GM04503 (cell line): ENCODE data around the gene LILRA6.
"Not testable (repeated sequence)": the region's sequence is repeated elsewhere in the genome, so short reads cannot be mapped to it uniquely, and the experiment has no call there.

Experiments used
- DNase-seq: peaks from one replicate; pipeline ENCODE4 v3.0.0-alpha.2; 2012; ENCODE audit warnings: low read depth

Gene LILRA6

GRCh38 chr19:54231077-54231931, 11.3 kb downstream of the LILRA6 start:
- DNase-seq: peak; percentile 21

GRCh38 chr19:54230031-54230430, 12.6 kb downstream of the LILRA6 start:
- no peak for DNase-seq

GRCh38 chr19:54229146-54229545, 13.4 kb downstream of the LILRA6 start:
- DNase-seq: no peak

GRCh38 chr19:54224619-54225018, 18.0 kb downstream of the LILRA6 start:
- DNase-seq: not testable (repeated sequence)

- DNase-seq: not testable (repeated sequence)
Observed at GRCh38 chr19:54223937-54224281, 18.7 kb downstream of the LILRA6 start.

GRCh38 chr19:54223277-54223936, 19.2 kb downstream of the LILRA6 start:
- not testable (repeated sequence) for DNase-seq

- not testable (repeated sequence) for DNase-seq
Observed at GRCh38 chr19:54222474-54223276, 19.9 kb downstream of the LILRA6 start, which contains the start of gene LILRB3. LILRB3 (minus strand) TSS chr19:54223007; CDS start chr19:54222976, 31 bp downstream.

GRCh38 chr19:54221947-54222346, 20.6 kb downstream of the LILRA6 start:
- not testable (repeated sequence) for DNase-seq

- not testable (repeated sequence) for DNase-seq
Observed at GRCh38 chr19:54219702-54220101, 22.9 kb downstream of the LILRA6 start.

- no peak for DNase-seq
Observed at GRCh38 chr19:54218960-54219661, 23.5 kb downstream of the LILRA6 start.

GRCh38 chr19:54218259-54218658, 24.3 kb downstream of the LILRA6 start:
- no peak for DNase-seq

- not testable (repeated sequence) for DNase-seq
Observed at GRCh38 chr19:54217517-54218247, 24.9 kb downstream of the LILRA6 start.

- DNase-seq: no peak
Observed at GRCh38 chr19:54216869-54217268, 25.7 kb downstream of the LILRA6 start.

- not testable (repeated sequence) for DNase-seq
Observed at GRCh38 chr19:54214734-54215133, 27.9 kb downstream of the LILRA6 start.

GRCh38 chr19:54214217-54214616, 28.4 kb downstream of the LILRA6 start:
- not testable (repeated sequence) for DNase-seq

GRCh38 chr19:54211235-54211634, 31.4 kb downstream of the LILRA6 start:
- no peak for DNase-seq

GRCh38 chr19:54209811-54210494, 32.6 kb downstream of the LILRA6 start:
- DNase-seq: peak; percentile 89

- DNase-seq: no peak
Observed at GRCh38 chr19:54209058-54209810, 33.4 kb downstream of the LILRA6 start.

GRCh38 chr19:54208784-54209057, 33.9 kb downstream of the LILRA6 start:
- DNase-seq: no peak
